Lower leg skin (tissue), 3 donors: ENCODE results near the gene SGCG.

Source experiments
- CTCF ChIP-seq, 3 donors: fragments of 450-650 bp; IDR thresholded peaks; one replicate each; pipeline ENCODE4 v1.5.1; 2016; ENCODE audit warnings: antibody characterized with exemption in 3 of 3, mild to moderate bottlenecking in 3 of 3, moderate library complexity in 2 of 3
- POLR2A ChIP-seq, 2 donors: fragments of 450-650 bp; IDR thresholded peaks; one replicate each; pipeline ENCODE4 v1.6.1; 2016 to 2017; ENCODE audit warnings: antibody characterized with exemption in 2 of 2, mild to moderate bottlenecking in 1 of 2, moderate library complexity in 1 of 2

GRCh38 chr13:23372264-23372906, 191.6 kb downstream of the SGCG start:
- TF ChIP-seq CTCF (IDR thresholded peaks at IDR 0.05) (no peak), POLR2A (IDR thresholded peaks at IDR 0.05) (no peak)
